ENCODE data around the gene SAXO1. TPM values are rescaled to one million over a fixed set of nuclear protein-coding genes. Genes with fewer than 3 reads are reported as not detected.
A peak's percentile ranks its signal among the peaks of the same experiment; 100 is the strongest.

The SAXO1 gene
- total RNA-seq, 1 experiment from 2014 or later: not detected

DNA sequence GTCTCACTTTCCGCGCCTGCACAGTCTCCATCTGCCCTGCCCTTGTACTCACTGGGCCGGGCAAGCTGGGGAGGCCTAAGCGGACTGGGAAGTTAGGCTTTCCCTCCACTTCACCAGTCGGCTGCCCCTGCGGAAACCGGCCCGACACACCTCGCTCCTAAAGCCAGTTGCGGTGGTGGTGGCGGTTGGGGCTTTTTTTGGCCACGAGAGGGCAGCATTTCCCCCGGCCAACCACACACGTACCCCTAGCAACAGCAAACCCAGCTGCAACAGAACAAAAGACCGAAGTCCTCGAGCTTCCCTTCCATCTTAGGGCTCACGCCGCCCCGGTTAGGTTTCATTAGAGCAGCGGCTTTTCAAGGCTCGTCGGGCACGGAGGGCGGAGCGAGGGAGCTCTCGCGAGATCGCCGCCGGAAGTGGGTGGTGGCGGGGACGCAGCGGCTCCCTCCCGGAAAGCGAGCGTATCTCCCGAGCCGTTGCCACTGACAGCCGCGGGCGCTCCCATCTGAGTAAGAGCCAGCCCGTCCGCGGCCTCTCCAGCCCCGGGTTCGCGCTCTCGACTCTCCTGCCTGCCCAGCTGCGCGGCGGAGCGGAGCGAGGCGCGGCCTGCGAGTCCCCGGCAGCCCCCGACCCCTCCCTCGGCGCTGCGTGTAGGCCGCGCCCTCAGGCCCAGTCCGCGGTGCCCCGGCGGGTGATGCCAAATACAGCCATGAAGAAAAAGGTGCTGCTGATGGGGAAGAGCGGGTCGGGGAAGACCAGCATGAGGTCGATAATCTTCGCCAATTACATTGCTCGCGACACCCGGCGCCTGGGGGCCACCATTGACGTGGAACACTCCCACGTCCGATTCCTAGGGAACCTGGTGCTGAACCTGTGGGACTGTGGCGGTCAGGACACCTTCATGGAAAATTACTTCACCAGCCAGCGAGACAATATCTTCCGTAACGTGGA lies 16.2 kb upstream of the SAXO1 start, which contains the start of gene RRAGA:
RRAGA (plus strand) TSS at position 462 of the 951 bp plus-strand sequence; CDS start at position 695, 233 bp downstream.
- peaks cover 6 to 21% of the 10 kb centered on the region in 2 experiments; a peak in 3 of 4 replicates for H3K4me1 ChIP-seq (ENCODE audit: control insufficient read depth in 1 of 2, insufficient read depth in 2 of 2, low read length in 2 of 2)
- H3K27ac ChIP-seq (ENCODE audit: low read depth, low read length): peak within 1 kb of the TSS; percentile 60
- H4K20me1 ChIP-seq (ENCODE audit: insufficient read depth): no peaks in the 10 kb centered on the region
- intact Hi-C loops (cut with micrococcal nuclease): loop anchor here (1.0 kb wide), 3 partner anchors 54 to 408 kb away; no protein-coding TSS in a partner anchor
- ChIA-PET RAD21 (ENCODE audit: low non-redundant PET in 1 of 2, low total read pairs in 2 of 2, uncharacterized antibody in 2 of 2, unreplicated experiment in 2 of 2) (interaction anchor here (1.4 kb wide), 2 partner anchors 125 kb away, joined by 5 to 8 read pairs; no protein-coding TSS in a partner anchor), POLR2A (interaction anchor here (0.7 to 1.5 kb wide), 9 partner anchors 106 to 408 kb away, joined by 3 to 5 read pairs (median 3); partner anchors contain the start of gene ACER2), CTCF (interaction anchor here (0.7 to 2.0 kb wide), 12 partner anchors 9 to 416 kb away, joined by 3 to 34 read pairs (median 4); partner anchors contain the start of gene DENND4C)
- H3K27me3 ChIP-seq (ENCODE audit: insufficient read depth, low read length): no peaks in the 10 kb centered on the region
- TSS peak; percentile 81 for BruUV-seq (replicated peaks)
- H3K9ac ChIP-seq (ENCODE audit: low read length): peak within 1 kb of the TSS; percentile 71
- peak within 1 kb of the TSS; percentile 93 for H3K4me2 ChIP-seq (ENCODE audit: low read length)
- ATAC-seq: peak; percentile 92
- H2AFZ ChIP-seq (ENCODE audit: low read depth, low read length, poor library complexity, severe bottlenecking): peak within 1 kb of the TSS; percentile 94
- no peaks in the 10 kb centered on the region for H3K36me3 ChIP-seq (ENCODE audit: control insufficient read depth in 1 of 2, insufficient read depth in 2 of 2, low read length in 2 of 2)
- H3K9me3 ChIP-seq (ENCODE audit: control insufficient read depth in 1 of 2, insufficient read depth in 1 of 2, low read depth in 1 of 2, low read length in 2 of 2): no peaks in the 10 kb centered on the region
- H3K4me3 ChIP-seq (replicated peaks in 1 of 2; ENCODE audit: low read depth in 1 of 2, low read length in 2 of 2): peak within 1 kb of the TSS; percentile 71 to 88
- no peaks in the 10 kb centered on the region for H3K9me2 ChIP-seq (ENCODE audit: insufficient read depth)
- DNase-seq (ENCODE audit: low read depth, low spot score): peak; percentile 89
- H3K79me2 ChIP-seq (ENCODE audit: insufficient read depth, low read length): peaks cover 14% of the 10 kb centered on the region
- TF ChIP-seq SIN3A (IDR thresholded peaks at IDR 0.05; ENCODE audit: low read depth) (0 out of 2 replicates have a peak, but pooled peaks have one; percentile 74), ZNF274 (IDR thresholded peaks at IDR 0.05; ENCODE audit: low read depth, low read length) (no peak), TCF7L2 (IDR thresholded peaks at IDR 0.05; ENCODE audit: borderline replicate concordance, extremely low read depth, insufficient read depth, insufficient read length) (peak; percentile 85), EZH2phosphoT487 (IDR thresholded peaks at IDR 0.05; ENCODE audit: borderline replicate concordance) (no peak), RAD21 (IDR thresholded peaks at IDR 0.05; ENCODE audit: low read depth) (peak; percentile 76), EZH2 (IDR thresholded peaks at IDR 0.05) (no peak), POLR2AphosphoS5 (IDR thresholded peaks at IDR 0.05; ENCODE audit: low read depth, low read length) (peak; percentile 72), ZFX (IDR thresholded peaks at IDR 0.05) (peak; percentile 99), EGR1 (IDR thresholded peaks at IDR 0.05; ENCODE audit: low read depth) (0 out of 2 replicates have a peak, but pooled peaks have one; percentile 47), CEBPB (IDR thresholded peaks at IDR 0.05; ENCODE audit: low read depth) (no peak), CBX3 (IDR thresholded peaks at IDR 0.05; ENCODE audit: low read depth) (0 out of 2 replicates have a peak, but pooled peaks have one; percentile 71), POLR2A (IDR thresholded peaks at IDR 0.05; ENCODE audit: borderline replicate concordance, extremely low read depth, insufficient read depth, insufficient read length) (peak; percentile 56)
- TF ChIP-seq, protein P1, sequence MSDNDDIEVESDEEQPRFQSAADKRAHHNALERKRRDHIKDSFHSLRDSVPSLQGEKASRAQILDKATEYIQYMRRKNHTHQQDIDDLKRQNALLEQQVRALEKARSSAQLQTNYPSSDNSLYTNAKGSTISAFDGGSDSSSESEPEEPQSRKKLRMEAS (IDR thresholded peaks at IDR 0.05): peak; percentile 86
- TF ChIP-seq, protein P2, sequence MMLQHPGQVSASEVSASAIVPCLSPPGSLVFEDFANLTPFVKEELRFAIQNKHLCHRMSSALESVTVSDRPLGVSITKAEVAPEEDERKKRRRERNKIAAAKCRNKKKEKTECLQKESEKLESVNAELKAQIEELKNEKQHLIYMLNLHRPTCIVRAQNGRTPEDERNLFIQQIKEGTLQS (IDR thresholded peaks at IDR 0.05): no peak
- TF ChIP-seq, protein P3, sequence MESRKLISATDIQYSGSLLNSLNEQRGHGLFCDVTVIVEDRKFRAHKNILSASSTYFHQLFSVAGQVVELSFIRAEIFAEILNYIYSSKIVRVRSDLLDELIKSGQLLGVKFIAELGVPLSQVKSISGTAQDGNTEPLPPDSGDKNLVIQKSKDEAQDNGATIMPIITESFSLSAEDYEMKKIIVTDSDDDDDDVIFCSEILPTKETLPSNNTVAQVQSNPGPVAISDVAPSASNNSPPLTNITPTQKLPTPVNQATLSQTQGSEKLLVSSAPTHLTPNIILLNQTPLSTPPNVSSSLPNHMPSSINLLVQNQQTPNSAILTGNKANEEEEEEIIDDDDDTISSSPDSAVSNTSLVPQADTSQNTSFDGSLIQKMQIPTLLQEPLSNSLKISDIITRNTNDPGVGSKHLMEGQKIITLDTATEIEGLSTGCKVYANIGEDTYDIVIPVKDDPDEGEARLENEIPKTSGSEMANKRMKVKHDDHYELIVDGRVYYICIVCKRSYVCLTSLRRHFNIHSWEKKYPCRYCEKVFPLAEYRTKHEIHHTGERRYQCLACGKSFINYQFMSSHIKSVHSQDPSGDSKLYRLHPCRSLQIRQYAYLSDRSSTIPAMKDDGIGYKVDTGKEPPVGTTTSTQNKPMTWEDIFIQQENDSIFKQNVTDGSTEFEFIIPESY (IDR thresholded peaks at IDR 0.05; ENCODE audit: extremely low read depth, insufficient replicate concordance, low read length): peak; percentile 95
- TF ChIP-seq, protein P4, sequence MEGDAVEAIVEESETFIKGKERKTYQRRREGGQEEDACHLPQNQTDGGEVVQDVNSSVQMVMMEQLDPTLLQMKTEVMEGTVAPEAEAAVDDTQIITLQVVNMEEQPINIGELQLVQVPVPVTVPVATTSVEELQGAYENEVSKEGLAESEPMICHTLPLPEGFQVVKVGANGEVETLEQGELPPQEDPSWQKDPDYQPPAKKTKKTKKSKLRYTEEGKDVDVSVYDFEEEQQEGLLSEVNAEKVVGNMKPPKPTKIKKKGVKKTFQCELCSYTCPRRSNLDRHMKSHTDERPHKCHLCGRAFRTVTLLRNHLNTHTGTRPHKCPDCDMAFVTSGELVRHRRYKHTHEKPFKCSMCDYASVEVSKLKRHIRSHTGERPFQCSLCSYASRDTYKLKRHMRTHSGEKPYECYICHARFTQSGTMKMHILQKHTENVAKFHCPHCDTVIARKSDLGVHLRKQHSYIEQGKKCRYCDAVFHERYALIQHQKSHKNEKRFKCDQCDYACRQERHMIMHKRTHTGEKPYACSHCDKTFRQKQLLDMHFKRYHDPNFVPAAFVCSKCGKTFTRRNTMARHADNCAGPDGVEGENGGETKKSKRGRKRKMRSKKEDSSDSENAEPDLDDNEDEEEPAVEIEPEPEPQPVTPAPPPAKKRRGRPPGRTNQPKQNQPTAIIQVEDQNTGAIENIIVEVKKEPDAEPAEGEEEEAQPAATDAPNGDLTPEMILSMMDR (IDR thresholded peaks at IDR 0.05 in 2 of 3, conservative IDR thresholded peaks at IDR 0.05 in 1 of 3; ENCODE audit: borderline replicate concordance in 1 of 3, insufficient read depth in 1 of 3, low read depth in 2 of 3, low read length in 2 of 3): peak; percentile 80 to 94 (median 85)

Measured in HCT116 (cell line).